Dermis blood vessel endothelial cell (primary cell): ENCODE results near the gene FTL. TPM values are rescaled to one million over a fixed set of nuclear protein-coding genes. Genes with fewer than 3 reads are reported as not detected.
A peak's percentile ranks its signal among the peaks of the same experiment; 100 is the strongest.

Source experiments
- DNase-seq: peaks from one replicate; pipeline ENCODE4 v3.0.0; 2010
- total RNA-seq: library from RNA; depleted of rRNA; stranded (reverse); fragments of >200 nt; gene quantifications from 2 replicates; pipeline ENCODE4 v1.2.3, GENCODE V29; 2014

The FTL gene
- total RNA-seq, 1 donor from 2014 or later: 1,252 TPM

- DNase-seq: no peak
Observed at GRCh38 chr19:48946463-48947257, 18.4 kb upstream of the FTL start.

- no peak for DNase-seq
Observed at GRCh38 chr19:48947258-48947542, 17.9 kb upstream of the FTL start.

DNA sequence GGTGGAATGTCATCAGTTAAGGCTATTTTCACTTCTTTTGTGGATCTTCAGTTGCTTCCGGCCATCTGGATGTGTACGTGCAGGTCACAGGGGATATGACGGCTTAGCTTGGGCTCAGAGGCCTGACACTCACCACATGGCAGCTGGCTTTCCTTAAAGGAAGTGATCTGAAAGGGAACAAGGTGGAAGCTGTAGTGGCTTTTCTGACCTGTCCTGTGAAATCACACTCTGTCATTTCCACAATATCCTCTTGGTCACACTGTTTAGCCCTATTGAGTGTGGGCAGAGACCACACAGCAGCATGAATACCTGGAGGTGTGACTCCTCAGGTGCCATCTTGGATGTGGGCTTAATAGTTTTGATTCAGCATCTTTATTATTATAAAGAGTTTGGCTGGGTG, 14.9 kb upstream of the FTL start:
- DNase-seq: peak; percentile 59

GRCh38 chr19:48950830-48951519, 14.1 kb upstream of the FTL start:
- no peak for DNase-seq

DNA sequence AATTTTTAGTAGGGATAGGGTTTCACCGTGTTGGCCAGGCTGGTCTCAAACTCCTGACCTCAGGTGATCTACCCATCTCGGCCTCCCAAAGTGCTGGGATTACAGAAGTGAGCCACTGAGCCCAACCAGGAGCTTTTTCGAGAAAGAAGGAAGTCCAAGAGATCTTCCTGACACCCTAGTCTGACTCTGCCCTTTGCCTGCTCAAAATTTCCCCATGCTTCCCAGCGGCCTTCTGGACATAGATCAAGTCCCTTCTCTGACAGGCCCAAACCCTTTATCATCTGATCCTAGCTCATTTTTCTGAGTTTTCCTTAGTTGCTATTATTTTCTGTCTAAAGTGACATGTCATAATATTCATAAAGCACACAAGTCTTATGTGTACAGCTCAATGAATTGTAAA, 12.0 kb upstream of the FTL start:
- no peak for DNase-seq

- no peak for DNase-seq
Observed at GRCh38 chr19:48953990-48954594, 11.0 kb upstream of the FTL start.

- peak; percentile 99 for DNase-seq
Observed at GRCh38 chr19:48954595-48955307, 10.4 kb upstream of the FTL start, which contains the start of gene BAX. TSS of gene BAX (plus strand) at chr19:48954875. CDS start at chr19:48954929, 54 bp downstream.

GRCh38 chr19:48955308-48955958, 9.7 kb upstream of the FTL start:
- DNase-seq: no peak

DNA sequence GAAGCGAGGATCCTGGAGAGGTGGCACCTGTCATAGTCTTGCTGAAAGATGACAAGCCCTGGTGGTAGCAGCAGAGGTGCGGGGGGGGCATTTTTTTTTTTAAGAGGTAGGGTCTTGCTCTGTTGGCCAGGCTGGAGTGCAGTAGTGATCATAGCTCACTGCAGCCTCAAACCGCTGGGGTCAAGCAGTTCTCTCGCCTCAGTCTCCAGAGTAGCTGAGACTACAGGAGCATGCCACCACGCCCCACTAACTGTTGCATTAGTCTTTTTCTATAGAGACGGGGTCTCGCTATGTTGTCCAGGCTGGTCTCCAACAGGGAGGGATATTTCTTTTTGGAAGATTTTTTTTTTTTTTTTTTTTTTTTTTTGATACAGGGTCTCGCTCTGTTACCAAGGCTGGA, 7.1 kb upstream of the FTL start:
- DNase-seq: no peak

- DNase-seq: no peak
Observed at GRCh38 chr19:48959341-48960239, 5.5 kb upstream of the FTL start.

DNA sequence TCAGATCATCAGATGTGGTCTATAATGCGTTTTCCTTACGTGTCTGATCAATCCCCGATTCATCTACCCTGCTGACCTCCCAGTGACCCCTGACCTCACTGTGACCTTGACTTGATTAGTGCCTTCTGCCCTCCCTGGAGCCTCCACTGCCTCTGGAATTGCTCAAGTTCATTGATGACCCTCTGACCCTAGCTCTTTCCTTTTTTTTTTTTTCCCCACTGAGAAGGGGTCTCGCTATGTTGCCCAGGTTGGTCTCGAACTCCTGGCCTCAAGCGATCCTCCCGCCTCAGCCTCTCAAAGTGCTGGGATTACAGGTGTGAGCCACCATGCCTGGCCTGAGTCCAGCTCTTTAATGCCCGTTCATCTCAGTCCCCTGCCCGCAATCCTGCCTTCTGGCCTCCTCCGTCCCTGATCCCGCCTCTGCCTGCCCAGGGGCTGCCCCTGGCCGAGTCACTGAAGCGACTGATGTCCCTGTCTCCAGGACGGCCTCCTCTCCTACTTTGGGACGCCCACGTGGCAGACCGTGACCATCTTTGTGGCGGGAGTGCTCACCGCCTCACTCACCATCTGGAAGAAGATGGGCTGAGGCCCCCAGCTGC, 4.0 kb upstream of the FTL start:
- DNase-seq: no peak

DNA sequence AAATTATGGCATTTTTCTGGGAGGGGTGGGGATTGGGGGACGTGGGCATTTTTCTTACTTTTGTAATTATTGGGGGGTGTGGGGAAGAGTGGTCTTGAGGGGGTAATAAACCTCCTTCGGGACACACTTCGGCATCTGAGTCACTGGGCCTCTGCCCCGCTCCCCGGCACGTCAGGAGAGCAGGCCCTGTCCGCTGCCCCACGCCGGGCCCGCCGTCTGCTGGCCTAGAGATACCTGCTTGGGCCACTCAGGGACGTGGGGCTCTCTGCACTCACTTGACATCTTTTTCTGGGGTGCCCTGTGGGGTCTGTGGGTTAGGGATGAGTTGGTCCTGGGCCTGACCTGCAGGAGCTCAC, 3.5 kb upstream of the FTL start:
- no peak for DNase-seq

DNA sequence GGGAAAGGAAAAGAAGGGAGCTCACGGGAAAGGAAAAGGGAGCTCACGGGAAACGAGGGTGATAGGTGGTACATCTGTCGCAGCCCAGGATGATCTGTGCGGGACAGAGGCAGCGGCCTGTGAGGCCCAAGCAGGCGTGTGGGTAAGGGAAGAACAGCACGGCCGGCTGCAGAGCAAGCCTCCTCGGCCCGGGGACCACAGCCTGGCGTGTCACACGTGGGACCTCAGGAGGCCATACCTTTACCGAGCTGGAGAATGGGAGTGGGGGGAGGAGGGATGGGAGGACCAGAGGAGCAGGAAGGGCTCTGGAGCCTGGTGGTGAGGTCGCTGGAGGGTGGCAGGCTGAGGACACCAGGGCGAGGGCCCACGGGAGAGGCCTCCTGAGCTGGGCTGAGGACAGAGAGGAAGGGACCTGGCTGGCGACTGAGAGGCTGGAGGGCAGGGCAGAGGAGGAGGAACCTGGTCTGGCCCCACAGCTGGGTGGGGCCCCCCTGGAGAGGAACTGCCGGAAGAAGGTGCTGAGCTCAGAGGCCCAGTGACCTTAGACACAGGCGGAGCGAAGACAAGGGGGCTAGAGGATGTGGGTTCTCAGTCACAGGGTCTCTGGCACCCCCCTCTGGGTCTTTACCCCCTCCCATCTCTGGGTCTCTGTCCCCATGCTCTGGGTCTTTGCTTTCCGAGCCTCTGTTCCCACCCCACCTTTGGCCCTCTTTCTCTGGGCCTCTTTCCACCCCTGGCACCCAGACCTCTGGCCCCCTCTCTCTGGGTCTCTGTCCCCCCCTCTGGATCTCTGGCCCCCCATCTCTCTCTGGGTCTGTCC, 2.9 kb upstream of the FTL start:
- DNase-seq: peak; percentile 25

DNA sequence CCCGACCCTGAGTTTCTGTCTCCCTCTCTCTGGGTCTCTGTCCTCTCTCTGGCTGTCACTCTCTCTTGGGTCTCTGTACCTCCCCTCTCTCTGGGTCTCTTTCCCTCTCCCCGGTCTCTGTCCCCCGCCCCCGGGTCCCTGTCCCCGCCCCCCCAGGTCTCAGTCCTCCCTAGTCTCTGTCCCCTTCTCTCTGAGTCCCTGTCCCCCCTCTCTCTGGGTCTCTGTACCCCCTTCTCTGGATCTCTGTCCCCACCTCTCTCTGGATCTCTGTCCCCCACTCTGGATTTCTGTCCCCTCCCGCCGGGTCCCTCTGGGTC, 2.3 kb upstream of the FTL start:
- DNase-seq: no peak

DNA sequence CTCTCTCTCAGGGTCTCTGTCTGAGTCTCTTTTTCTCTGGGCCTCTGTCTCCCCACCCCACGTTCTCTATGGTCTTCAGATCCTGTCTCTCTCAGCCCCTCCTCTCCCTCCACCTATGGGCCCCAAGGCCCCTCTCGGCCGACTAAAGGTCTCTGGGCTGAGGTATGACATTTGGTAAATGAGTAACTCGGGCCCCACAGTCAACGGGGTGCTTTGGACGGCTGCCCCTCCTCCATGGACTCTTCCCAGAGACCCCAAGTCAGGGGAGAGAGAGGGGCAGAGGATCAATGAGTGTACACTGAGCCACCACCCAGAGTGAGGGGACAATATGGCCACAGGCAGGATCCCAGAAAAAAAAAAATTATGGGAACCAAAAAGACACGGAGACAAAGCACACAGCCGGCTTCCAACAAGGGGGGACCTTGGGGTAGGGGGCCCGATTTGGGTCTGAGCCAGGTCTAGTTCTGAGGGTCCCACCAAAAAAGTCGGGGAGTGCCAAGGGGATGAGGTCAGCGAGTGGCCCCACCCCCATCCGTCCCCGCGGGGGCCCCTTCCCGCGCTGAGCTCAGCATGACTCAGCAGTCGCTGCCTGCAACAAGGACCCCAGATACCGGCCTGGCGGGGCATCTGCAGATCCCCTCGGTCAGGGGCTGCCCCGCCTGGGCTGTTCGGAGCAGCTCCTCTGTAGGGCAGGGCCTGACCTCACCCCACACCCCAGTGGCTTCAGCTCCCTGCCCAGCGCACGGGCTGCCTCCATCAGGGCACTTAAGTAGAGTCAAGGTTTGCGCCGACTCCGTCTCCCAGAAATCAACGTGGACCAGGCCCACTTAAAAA, 1.5 kb upstream of the FTL start:
- DNase-seq: peak; percentile 73

GRCh38 chr19:48964205-48965039, 687 bp upstream of the FTL start:
- no peak for DNase-seq

- DNase-seq: peak; percentile 90
Observed at GRCh38 chr19:48965806-48966540, 864 bp downstream of the FTL start.
